HK-2 (cell line): ENCODE measurements around the gene APOBEC3A.
"Not testable (repeated sequence)": the region's sequence is repeated elsewhere in the genome, so short reads cannot be mapped to it uniquely, and the experiment has no call there.

ENCODE experiments used
- DNase-seq: peaks from one replicate; pipeline ENCODE4 v3.0.0-alpha.2; 2018; ENCODE audit not compliant: unreplicated experiment

APOBEC3A gene

DNA sequence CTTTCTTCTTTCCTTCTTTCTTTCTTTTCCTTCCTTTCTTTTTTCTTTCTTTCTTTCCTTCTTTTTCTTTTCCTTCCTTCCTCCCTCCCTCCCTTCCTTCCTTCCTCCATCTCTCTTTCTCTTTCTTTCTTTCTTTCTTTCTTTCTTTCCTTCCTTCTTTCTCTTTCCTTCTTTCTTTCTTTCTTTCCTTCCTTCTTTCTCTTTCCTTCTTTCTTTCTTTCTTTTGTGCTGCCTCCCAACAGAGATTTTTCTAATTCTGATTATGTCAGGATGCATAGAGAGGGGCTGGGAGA is 1.2 kb downstream of the APOBEC3A start:
- DNase-seq: not testable (repeated sequence)

DNA sequence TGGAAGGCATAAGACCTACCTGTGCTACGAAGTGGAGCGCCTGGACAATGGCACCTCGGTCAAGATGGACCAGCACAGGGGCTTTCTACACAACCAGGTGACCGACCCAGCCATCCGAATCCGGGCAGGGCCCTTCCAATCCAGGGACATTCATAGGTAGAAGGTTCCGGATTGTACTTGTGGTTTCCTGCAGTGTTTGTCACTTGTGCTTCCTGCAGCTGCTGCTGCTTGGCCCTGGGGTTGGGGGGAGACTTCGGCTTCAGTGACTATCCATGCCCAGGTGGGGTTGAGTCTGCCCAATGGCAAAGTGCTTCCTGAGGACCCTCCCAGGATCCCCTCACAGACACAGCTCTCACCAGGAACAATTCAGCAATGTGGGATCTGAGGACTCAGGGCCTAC is 2.2 kb downstream of the APOBEC3A start:
- DNase-seq: no peak

DNA sequence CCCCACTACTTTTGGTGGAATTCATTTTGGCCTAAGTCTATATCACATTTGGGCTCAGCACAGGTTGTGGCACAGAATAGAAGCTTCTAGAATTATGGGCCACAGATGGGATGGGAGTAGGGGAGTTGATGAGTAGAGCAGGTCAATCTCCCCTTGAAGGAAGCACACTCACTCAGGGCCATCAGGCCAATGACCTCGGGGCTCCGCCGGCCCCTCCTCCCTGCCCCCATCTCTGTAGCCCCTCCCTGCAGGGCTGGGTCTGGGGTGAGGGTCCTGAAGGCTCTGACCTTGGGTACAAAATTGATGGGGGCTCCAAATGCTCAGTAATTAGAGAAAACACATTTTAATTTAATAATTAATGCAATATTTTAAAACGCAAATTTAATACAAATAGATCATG is 3.3 kb downstream of the APOBEC3A start:
- not testable (repeated sequence) for DNase-seq

DNA sequence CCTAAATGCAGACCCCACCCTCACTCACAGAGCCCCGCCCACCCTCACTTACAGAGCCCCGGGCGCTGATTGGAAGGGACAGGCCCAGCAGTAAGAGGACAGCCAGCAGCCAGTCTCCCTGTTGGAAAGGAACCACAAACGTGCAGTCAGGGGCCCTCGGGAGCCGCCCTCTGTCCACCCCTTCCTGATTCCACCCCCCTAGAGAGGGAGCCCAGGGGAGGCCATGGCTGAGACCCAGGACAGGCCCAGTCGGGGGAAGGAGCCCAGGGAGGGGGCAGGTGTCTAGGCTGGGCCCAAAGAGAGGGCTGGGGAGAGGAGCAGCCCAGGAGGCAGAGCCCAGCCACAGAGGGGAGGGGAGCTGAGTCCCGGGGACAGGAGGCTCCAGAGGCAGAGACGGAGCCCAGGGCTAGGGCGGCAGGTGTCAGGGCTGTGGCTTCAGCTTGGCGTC is 5.9 kb downstream of the APOBEC3A start:
- not testable (repeated sequence) for DNase-seq

DNA sequence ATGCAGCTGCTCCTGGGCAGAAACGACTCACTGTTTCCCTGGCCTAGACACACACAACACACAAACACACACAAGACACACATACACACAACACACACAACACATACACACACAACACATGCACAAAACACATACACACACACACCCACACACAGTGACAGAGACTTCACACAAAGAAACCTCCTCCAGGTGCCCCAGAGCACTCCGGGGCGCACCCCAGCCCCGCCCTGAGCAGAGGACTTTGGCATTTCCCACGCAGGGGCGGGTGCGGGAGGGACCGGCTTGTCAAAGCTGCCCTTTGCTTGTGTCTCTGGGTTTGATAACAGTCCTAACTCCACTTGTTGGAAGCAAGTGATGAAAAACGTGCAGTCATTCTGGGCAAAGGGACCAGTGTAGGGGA is 6.5 kb downstream of the APOBEC3A start:
- no peak for DNase-seq

DNA sequence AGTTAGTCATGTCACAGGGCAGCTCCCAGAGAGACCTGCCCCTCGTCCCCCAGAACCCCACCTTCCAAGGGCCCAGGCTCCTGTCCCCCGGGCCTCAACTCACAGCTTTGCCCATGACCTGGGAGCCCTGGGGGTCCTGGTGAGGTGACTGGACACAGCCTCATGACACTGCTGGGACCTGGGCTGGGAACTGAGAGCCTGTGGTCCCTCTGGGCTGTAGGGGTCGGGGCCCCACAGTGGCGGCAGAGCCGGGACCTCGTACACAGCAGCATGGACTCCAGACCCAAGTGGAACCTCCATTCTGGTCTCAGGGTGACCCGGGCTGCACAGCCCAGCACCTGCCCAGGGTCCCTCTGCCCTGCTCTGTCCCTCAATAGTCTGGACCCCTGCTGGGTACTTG is 6.9 kb downstream of the APOBEC3A start:
- DNase-seq: no peak

DNA sequence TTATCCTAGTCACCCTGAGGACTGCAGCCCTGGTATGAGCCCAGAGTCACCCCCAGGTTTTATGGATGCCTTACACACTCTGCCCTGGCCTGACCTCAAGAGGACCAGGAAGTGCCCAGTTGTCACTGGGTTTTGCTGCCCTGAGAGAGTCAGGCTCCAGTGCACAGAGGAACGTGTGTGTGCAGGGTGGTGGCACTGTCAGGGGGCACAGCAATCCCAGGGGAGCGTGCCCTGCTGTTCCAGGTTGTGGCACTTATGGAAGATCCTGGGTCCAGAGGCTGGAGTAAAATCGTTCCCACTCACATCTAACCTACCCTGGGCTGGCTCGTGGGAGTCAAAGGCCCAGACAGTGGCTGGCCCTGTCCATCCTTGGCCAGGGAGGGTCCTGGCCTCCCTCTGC is 7.6 kb downstream of the APOBEC3A start:
- no peak for DNase-seq

DNA sequence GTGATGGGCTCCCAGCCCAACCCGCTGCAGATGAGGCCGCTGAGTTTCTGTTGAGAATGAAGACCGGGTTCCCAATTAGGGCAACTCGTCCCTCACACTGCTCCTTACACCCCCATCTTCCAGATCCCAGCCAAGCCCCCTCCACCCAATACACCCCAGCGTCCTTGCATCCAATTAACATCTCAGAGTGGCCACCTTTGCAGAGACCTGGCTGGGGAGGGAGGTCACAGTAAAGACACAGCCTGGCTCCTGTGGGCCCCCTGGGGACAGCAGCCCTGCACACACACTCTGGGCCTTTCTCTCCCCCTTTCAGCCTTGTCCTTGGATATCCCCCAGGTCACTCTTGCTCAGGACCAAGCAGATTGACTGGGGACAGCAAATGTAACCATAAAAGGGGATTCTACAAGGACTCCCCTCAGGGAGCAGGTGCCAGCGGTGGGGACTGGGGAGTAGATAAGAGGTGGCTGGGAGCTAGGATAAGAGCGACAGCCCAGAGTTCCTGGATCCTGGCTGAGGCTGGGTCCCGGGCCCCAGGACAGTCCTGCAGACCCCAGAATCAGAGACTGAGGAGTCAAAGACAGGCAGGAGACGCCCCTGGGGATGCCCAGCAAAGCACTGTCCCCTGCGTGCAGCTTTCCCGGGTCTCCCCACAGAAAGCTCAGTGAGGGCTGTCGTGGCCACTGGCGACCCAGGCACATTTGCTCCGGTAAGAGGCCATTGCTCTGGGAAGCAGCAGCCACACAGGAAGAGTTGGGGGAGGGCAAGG is 8.4 kb downstream of the APOBEC3A start:
- DNase-seq: no peak

DNA sequence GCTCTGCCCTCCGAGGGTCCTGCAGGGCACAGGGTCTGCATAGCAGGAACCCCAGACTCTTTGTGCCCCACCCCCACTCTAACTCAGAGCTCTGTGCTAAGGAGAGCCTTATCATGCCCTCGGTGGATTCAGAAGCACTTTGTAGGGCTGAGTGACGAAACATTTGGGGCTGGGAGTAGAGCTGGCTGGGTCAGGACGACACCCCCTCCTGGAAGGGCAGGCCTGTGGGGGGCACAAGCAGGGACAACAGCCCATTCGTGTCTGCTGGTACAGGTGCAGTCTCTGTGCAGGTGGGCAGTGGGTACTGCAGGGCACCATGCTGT is 8.9 kb downstream of the APOBEC3A start:
- DNase-seq: no peak

DNA sequence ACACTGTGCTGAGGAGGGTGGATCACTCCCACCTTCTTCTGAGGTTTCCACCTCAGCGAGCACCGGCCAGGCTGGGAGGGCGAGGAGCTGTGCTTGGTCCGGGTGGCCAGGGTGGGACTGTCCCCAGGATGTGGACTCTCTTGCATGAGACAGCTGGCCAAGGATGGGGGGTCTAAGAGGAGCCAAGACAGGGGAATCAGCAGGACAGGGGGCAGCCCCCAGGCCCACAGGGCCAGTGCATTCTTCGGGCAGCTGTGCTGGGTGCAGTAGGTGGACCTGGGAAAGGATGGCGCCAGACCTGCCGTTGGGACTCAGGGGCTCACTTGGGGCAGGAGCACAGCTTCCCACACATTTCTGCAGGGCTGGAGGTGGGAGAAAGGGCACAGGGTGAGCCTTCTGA is 9.5 kb downstream of the APOBEC3A start:
- DNase-seq: no peak

DNA sequence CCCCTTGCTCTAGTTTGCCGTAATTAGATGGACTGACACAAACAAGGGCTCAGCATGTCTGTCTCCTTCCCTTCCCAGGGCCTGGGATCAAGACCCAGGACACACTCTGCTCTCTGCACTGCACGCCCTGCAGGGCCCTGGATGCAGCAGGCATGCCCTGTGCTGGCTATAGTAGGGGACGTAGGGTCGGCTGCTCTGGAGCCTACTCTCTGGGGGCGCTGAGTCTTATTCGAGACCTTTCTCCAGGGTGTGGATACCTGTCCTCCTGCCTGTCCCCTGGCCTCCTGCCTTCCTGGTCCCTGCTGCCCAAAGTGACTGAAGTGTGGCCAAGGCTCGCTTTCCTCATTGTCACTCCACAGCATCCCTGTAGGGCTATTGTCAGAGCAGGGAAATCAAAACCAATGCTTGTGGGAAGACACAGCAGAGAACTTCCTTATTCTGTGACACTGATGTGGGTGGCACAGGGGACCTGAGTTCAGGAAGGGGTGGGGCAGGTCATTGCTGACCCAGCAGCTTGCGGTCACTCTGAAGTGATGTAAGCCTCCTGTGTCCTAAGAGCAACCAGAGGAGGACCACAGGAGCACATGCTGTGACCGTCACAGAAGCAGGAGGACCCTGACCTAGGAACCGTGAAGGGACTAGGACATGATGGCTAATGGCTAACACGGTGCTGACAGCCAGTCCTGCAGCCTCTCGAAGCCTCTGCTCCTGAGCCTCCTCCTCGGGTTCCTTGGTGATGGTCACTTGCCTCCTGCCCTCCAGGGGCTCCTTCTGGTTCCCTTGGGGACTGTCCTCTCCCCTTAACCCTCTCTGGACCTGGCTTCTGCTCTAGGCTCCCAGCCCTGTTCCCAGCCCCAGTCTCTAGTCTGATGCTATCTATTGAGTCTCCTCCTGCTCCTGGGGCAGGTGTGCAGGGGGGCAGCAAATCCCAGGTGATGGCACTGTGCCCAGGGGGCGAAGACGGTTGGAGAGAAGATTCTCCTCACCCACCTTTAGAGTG is 10.3 kb downstream of the APOBEC3A start:
- no peak for DNase-seq

DNA sequence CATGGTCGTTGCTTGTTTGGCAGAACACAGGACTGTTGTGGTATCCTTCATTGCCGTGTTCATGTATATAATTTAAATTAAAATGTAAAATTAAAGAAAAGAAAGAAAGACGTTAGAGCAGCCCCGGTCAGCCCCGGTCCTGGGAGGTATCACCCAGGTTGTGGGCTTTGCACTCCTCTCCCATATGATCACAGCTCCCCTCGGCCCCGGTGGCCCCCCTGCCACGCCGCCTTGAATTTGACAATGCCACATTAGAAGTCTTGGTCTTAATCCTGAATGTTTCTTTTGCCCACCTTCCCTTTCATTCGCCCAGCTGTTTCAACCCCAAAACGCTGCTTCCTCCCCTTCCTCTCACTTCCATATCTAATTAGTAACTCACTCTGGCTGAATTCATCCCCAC is 11.4 kb downstream of the APOBEC3A start:
- no peak for DNase-seq

DNA sequence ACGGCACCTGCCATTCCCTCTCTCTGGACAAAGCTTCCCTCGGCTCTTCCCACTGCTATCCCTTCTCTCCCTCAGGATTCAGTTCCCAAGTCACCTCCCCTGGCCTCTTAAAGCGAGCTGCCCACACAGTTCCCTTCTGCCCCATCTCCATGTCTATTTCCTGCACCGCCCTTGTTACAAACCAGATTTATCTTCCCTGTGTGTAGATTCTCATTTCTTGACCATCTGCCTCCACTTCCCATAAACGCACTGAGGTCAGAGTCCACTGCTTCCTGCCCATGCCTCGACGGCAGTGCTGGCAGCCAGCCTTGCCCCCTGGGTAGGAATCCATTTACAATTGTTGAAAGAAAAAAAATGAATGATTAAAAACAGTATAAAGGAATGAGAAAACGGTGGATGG is 13.1 kb downstream of the APOBEC3A start:
- no peak for DNase-seq

DNA sequence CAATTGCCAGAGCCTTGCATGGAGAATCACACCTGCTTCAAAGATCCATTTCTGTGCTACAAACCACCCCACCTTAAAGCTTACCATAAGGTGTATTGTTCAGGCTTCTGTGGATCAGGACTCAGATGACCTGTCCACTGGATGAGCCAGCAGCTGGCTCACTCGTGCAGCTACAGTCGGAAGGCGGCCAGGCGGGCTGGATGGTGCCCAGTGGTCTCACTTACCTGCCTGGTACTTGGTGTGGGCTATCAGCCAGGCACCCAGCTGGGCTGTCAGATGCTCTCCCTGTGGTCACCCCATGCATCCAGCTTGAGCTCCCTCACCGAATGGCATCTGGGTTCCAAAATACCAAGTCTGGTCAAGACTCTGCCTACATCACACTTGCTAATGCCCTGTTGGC is 13.8 kb downstream of the APOBEC3A start:
- no peak for DNase-seq

DNA sequence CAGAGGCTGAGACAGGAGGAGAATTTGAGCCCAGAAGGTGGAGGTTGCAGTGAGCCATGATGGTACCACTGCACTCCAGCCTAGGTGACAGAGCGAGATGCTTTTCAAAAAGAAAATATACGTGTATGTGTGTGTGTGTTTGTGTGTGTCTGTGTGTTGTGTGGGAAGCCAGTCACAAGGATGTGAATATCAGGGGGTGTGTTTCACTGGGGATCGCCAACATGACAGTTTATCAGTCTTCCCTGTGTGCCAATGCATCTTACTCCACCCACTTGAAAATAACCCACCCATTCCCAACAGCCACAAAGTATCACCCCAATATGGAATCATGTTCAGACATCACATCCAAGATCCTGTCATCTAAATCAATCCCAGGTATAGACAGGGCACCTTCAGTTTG is 14.4 kb downstream of the APOBEC3A start:
- no peak for DNase-seq

DNA sequence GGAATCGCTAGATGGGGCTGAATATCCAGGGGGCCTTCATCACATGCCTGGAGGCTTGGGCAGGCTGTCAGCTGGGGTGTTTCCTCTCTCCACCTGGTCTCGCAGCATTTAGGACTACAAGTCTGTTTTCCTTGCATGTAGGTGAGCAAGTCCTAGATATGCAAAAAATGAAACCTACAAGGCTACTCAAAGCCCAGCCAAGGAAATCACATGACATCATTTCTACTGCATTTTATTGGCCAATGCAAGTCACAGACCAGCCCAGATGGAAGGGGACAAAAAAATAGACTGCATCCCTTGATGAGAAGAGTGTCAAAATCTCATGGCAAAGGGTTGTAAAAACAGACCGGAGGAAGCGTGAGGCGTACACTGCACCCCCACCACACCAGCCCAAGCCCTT is 15.1 kb downstream of the APOBEC3A start:
- DNase-seq: no peak

DNA sequence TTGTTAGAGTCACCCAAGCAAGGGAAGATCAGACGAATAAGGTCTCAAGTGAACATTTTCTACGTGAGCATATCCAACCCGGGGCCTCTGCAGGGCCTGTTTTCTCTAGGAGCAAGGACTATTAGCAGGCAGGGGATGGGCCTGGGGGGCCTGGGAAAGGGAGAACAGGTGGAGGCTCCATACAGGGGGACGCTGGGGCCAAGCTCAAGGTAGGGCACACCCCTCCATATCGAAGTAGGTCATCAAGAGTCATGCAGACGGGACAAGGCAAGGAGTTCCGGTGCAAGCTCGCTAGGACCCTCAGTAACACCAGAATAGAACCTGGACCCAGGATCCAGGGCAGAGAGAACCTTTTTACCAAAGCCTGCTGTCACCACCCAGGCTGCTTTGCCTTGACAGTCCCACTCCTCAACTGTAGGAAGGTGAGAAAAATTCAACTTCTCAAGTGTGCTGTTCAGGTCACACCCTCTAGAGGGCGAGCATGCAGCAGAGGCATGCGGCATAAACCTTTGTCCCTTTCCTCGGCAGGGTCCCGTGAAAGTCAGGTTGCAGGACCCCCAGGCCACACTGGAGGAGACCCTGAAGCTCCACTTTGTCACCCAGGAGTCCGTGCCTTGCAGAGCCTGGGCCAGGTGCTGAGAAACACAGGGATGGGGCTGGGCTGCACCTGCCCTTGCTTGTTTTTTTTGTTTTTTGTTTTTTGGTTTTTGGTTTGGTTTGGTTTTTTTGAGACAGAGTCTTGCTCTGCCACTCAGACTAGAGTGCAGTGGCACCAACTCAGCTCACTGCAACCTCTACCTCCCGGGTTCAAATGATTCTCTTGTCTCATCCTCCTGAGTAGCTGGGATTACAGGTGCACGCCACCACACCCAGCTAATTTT is 16.1 kb downstream of the APOBEC3A start:
- DNase-seq: no peak

DNA sequence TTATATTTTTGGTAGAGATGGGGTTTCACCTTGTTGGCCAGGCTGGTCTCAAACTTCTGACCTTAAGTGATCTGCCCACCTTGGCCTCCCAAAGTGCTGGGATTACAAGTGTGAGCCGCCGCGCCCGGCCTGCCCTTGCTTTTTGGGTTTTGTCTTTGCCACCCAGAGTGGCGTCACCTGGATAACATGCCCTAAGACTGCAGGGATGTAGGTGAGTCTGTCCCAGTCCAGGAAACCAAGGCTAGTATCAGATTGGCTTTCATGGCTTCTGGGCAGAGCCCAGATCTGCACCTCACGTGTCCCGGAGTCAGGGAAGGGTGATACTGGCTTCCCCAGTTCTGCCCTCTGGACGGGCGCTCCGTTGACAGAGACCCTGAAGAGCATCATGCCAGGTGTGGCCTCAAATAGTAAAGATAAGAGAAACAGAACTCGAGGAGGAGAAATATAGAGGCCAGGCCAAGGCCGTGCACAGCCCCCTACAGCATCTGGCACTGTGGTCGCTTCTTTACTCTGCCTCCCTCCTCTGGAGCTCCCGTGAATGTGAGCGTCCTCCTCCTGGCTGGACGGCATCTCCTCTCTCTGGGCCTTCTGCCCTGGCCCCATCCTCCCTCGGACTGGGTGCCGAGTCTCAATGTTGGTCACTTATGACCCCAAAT is 16.9 kb downstream of the APOBEC3A start:
- no peak for DNase-seq

DNA sequence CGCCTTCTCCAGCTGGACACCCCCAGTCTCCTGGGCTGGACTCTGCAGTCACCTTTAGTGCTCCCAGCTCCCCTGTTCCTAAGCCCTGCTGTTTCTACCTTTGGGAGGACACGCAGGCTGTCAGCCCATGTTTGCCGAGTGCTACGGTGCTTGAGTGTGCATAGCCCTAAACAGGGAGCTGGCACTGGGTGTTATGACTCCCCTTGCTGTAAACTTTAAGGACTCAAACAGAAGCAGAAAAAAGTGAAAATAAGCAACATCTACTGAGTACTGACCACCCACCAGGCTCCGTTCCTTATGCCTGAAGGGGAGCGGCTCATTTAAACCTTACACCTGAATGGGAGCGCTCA is 17.4 kb downstream of the APOBEC3A start:
- DNase-seq: no peak

DNA sequence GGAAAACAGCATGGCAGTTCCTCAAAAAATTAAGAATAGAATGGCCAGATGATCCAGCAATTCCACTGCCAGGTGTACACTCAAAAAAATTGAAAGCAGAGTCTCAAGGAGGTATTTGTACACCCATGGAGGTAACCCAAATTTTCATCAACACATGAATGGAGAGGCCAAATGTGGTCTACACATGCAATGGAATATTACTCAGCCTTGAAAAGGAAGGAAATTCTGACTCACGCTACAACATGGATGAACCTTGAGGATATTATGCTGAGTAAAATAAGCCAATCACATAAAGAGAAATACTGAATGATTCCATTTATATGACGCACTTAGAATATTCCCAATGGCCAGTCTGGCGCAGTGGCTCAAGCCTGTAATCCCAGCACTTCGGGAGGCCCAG is 19.9 kb downstream of the APOBEC3A start:
- not testable (repeated sequence) for DNase-seq

DNA sequence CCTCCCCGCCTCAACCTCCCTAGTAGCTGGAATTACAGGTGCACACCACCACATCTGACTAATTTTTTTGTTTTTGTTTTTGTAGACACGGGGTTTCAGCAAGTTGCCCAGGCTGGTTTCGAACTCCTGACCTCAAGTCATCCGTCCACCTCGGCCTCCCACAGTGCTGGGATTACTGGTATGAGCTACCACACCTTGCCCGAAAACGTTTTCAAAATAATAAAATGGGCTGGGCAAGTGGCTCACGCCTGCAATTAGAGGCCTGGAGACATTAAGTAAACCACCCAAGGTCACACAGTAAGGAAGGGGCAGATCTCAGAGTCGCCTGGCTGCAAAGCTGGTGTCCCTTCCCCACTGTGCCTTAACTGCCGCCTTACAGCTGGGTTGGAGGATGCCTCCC is 23.2 kb downstream of the APOBEC3A start:
- DNase-seq: not testable (repeated sequence)
